ENCODE results near the gene MLPH. TPM values are rescaled to one million over a fixed set of nuclear protein-coding genes. Genes with fewer than 3 reads are reported as not detected.

MLPH gene
- total and polyA plus RNA-seq, 2 of the 13 experiments (the other 11 are each of a cell fraction or from before 2014, with no cell fraction given), result 0.12 TPM; not detected in 1

DNA sequence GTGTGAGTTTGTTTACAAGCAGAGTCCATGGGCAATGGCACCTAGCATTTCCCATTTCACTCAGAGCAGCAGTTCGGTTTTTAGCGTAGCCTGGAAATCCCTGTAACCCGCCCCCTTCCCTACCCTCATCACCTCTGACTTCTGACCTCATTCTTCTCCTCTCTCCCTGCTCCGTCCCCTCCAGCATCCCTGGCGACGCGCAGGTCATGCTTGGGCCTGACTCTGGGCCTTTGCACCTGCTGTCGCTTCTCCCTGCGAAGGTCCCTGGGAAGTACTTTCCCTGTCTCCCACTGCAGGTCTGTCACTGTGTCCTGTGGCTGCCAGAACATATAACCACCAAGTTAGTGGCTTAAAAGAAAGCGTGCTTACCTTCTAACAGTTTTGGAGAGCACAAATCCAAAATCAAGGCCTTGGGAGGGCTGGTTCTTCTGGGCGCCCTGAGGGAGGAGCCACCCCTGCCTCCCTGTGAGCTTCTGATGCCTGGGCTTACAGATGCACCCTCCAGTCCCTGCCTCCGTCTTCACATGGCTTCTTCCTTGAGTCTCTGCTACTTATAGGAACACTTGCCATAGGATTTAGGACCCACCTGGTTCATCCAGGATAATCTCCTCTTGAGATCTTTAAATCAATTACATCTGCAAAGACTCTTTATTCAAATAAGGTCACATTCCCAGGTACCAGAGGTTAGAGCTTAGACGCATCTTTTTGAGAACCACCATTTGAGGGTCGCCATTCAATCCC lies 111.6 kb downstream of the MLPH start (continued):
- peak; percentile 63; the same call in 1 of the 2 replicates for TF ChIP-seq KDM1A (CRISPR knock-in tag; IDR thresholded peaks at IDR 0.05)
- TF ChIP-seq MAX (IDR thresholded peaks at IDR 0.05), result 0 out of 2 replicates have a peak, but pooled peaks have one; percentile 41
- peak; percentile 75 for TF ChIP-seq ZBTB38 (CRISPR knock-in tag; IDR thresholded peaks at IDR 0.05)
- TF ChIP-seq MED13 (CRISPR knock-in tag; IDR thresholded peaks at IDR 0.05), result no peak
- peak; percentile 86 for TF ChIP-seq ZNF687 (CRISPR knock-in tag; IDR thresholded peaks at IDR 0.05)
- peak; percentile 39; the same call in 1 of the 2 replicates for TF ChIP-seq ZNF891 (CRISPR knock-in tag; IDR thresholded peaks at IDR 0.05)
- peak; percentile 35; the same call in 1 of the 2 replicates for TF ChIP-seq ZFX (CRISPR knock-in tag; IDR thresholded peaks at IDR 0.05; ENCODE audit: low read depth)
- no peak for TF ChIP-seq ZNF101 (CRISPR knock-in tag; IDR thresholded peaks at IDR 0.05; ENCODE audit: borderline replicate concordance, low read depth)
- TF ChIP-seq, protein P1, sequence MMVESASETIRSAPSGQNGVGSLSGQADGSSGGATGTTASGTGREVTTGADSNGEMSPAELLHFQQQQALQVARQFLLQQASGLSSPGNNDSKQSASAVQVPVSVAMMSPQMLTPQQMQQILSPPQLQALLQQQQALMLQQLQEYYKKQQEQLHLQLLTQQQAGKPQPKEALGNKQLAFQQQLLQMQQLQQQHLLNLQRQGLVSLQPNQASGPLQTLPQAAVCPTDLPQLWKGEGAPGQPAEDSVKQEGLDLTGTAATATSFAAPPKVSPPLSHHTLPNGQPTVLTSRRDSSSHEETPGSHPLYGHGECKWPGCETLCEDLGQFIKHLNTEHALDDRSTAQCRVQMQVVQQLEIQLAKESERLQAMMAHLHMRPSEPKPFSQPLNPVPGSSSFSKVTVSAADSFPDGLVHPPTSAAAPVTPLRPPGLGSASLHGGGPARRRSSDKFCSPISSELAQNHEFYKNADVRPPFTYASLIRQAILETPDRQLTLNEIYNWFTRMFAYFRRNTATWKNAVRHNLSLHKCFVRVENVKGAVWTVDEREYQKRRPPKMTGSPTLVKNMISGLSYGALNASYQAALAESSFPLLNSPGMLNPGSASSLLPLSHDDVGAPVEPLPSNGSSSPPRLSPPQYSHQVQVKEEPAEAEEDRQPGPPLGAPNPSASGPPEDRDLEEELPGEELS (CRISPR knock-in tag; IDR thresholded peaks at IDR 0.05), result peak; percentile 33; the same call in 1 of the 2 replicates
- no peak for TF ChIP-seq ZNF543 (CRISPR knock-in tag; IDR thresholded peaks at IDR 0.05)
- TF ChIP-seq MED1 (CRISPR knock-in tag; IDR thresholded peaks at IDR 0.05), result 0 out of 2 replicates have a peak, but pooled peaks have one; percentile 28
- TF ChIP-seq FOXA1 (IDR thresholded peaks at IDR 0.05), result no peak
- TF ChIP-seq FOXA1 (CRISPR knock-in tag; IDR thresholded peaks at IDR 0.05), result peak; percentile 37; the same call in 1 of the 2 replicates
- TF ChIP-seq, protein P2, sequence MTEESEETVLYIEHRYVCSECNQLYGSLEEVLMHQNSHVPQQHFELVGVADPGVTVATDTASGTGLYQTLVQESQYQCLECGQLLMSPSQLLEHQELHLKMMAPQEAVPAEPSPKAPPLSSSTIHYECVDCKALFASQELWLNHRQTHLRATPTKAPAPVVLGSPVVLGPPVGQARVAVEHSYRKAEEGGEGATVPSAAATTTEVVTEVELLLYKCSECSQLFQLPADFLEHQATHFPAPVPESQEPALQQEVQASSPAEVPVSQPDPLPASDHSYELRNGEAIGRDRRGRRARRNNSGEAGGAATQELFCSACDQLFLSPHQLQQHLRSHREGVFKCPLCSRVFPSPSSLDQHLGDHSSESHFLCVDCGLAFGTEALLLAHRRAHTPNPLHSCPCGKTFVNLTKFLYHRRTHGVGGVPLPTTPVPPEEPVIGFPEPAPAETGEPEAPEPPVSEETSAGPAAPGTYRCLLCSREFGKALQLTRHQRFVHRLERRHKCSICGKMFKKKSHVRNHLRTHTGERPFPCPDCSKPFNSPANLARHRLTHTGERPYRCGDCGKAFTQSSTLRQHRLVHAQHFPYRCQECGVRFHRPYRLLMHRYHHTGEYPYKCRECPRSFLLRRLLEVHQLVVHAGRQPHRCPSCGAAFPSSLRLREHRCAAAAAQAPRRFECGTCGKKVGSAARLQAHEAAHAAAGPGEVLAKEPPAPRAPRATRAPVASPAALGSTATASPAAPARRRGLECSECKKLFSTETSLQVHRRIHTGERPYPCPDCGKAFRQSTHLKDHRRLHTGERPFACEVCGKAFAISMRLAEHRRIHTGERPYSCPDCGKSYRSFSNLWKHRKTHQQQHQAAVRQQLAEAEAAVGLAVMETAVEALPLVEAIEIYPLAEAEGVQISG (CRISPR knock-in tag; IDR thresholded peaks at IDR 0.05), result 0 out of 2 replicates have a peak, but pooled peaks have one; percentile 27
- TF ChIP-seq KDM5B (CRISPR knock-in tag; IDR thresholded peaks at IDR 0.05; ENCODE audit: borderline replicate concordance), result 0 out of 2 replicates have a peak, but pooled peaks have one; percentile 48
- TF ChIP-seq TMF1 (CRISPR knock-in tag; IDR thresholded peaks at IDR 0.05; ENCODE audit: low read depth), result no peak
- TF ChIP-seq SCMH1 (CRISPR knock-in tag; IDR thresholded peaks at IDR 0.05; ENCODE audit: borderline replicate concordance), result no peak
- no peak for TF ChIP-seq ZNF775 (CRISPR knock-in tag; IDR thresholded peaks at IDR 0.05; ENCODE audit: borderline replicate concordance)
